Measurements from ENCODE around the gene SLC10A4.
"Not testable (repeated sequence)": the region's sequence is repeated elsewhere in the genome, so short reads cannot be mapped to it uniquely, and the experiment has no call there.

SLC10A4 gene

GRCh38 chr4:48483006-48483776, at the start of gene SLC10A4:
TSS of gene SLC10A4 (plus strand) at chr4:48483343. CDS start at chr4:48483562, 219 bp downstream.
- DNase-seq: no peak

GRCh38 chr4:48436318-48436717, 46.8 kb upstream of the SLC10A4 start:
- DNase-seq: no peak

GRCh38 chr4:48439988-48440387, 43.2 kb upstream of the SLC10A4 start:
- no peak for DNase-seq

- DNase-seq: not testable (repeated sequence)
These were observed 42.2 kb upstream of the SLC10A4 start for GRCh38 chr4:48440914-48441313.

- DNase-seq: no peak
These were observed 37.4 kb upstream of the SLC10A4 start for GRCh38 chr4:48445704-48446103.

- DNase-seq: no peak
These were observed 36.5 kb upstream of the SLC10A4 start for GRCh38 chr4:48446642-48447041.

GRCh38 chr4:48449151-48449550, 34.0 kb upstream of the SLC10A4 start:
- no peak for DNase-seq

- DNase-seq: no peak
These were observed 32.4 kb upstream of the SLC10A4 start for GRCh38 chr4:48450740-48451139.

GRCh38 chr4:48451656-48452055, 31.5 kb upstream of the SLC10A4 start:
- not testable (repeated sequence) for DNase-seq

GRCh38 chr4:48454591-48454990, 28.6 kb upstream of the SLC10A4 start:
- DNase-seq: no peak

- no peak for DNase-seq
These were observed 22.1 kb upstream of the SLC10A4 start for GRCh38 chr4:48461000-48461399.

GRCh38 chr4:48462363-48462762, 20.8 kb upstream of the SLC10A4 start:
- DNase-seq: no peak

GRCh38 chr4:48467442-48467841, 15.7 kb upstream of the SLC10A4 start:
- DNase-seq: no peak

- DNase-seq: no peak
These were observed 15.3 kb upstream of the SLC10A4 start for GRCh38 chr4:48467891-48468290.

- DNase-seq: no peak
These were observed 13.0 kb upstream of the SLC10A4 start for GRCh38 chr4:48470137-48470536.

- DNase-seq: no peak
These were observed 12.6 kb upstream of the SLC10A4 start for GRCh38 chr4:48470570-48470969.

- no peak for DNase-seq
These were observed 10.3 kb upstream of the SLC10A4 start for GRCh38 chr4:48472794-48473193.

- DNase-seq: no peak
These were observed 7.4 kb upstream of the SLC10A4 start for GRCh38 chr4:48475770-48476169.

GRCh38 chr4:48478273-48478672, 4.9 kb upstream of the SLC10A4 start:
- DNase-seq: no peak

- DNase-seq: no peak
These were observed 1.6 kb upstream of the SLC10A4 start for GRCh38 chr4:48481581-48481980.

- DNase-seq: peak in 1 of 2 donors; percentile 17
These were observed 792 bp downstream of the SLC10A4 start for GRCh38 chr4:48483777-48484493.

- no peak for DNase-seq
These were observed 1.5 kb downstream of the SLC10A4 start for GRCh38 chr4:48484494-48485168.

- no peak for DNase-seq
These were observed 6.5 kb downstream of the SLC10A4 start for GRCh38 chr4:48489683-48490011.

Measured in bone marrow (tissue), 2 donors.